Mesendoderm (in vitro differentiated cells): ENCODE data around the gene DDIT3.

Experiments used
- DNase-seq: peaks from one replicate; pipeline ENCODE4 v3.0.0; 2013
- H2AK5ac ChIP-seq: 2 replicates; pipeline ENCODE4 v1.6.1; 2013; ENCODE audit warnings: low read length, inconsistent platforms
- H2BK120ac ChIP-seq: 2 replicates; pipeline ENCODE4 v1.6.1; 2013; ENCODE audit warnings: low read depth, mild to moderate bottlenecking, low read length, moderate library complexity, mixed read lengths
- H2BK15ac ChIP-seq: replicated peaks from 2 replicates; pipeline ENCODE4 v1.6.1; 2013; ENCODE audit warnings: low read depth, mild to moderate bottlenecking, moderate library complexity
- H2BK5ac ChIP-seq: 2 replicates; pipeline ENCODE4 v1.6.1; 2013; ENCODE audit warnings: low read length, inconsistent platforms
- H3K18ac ChIP-seq: 2 replicates; pipeline ENCODE4 v1.6.1; 2013; ENCODE audit warnings: mild to moderate bottlenecking, low read length, mixed read lengths
- H3K23ac ChIP-seq: one replicate; pipeline ENCODE4 v1.6.1; 2013; ENCODE audit warnings: low read length
- H3K27ac ChIP-seq: 2 replicates; pipeline ENCODE4 v1.5.1; 2013; ENCODE audit warnings: low read depth, mild to moderate bottlenecking, inconsistent platforms, low read length, moderate library complexity
- H3K27me3 ChIP-seq: 2 replicates; pipeline ENCODE4 v1.6.1; 2013; ENCODE audit warnings: low read length, control low read depth, mild to moderate bottlenecking, inconsistent platforms; ENCODE audit not compliant: insufficient read depth, poor library complexity
- H3K36me3 ChIP-seq: 2 replicates; pipeline ENCODE4 v1.6.1; 2013; ENCODE audit warnings: low read length, inconsistent platforms; ENCODE audit not compliant: control insufficient read depth, insufficient read depth
- H3K4ac ChIP-seq: one replicate; pipeline ENCODE4 v1.6.1; 2013; ENCODE audit warnings: low read depth, mild to moderate bottlenecking, low read length, moderate library complexity
- H3K4me1 ChIP-seq: 2 replicates; pipeline ENCODE4 v1.6.1; 2013; ENCODE audit warnings: low read depth, low read length, inconsistent platforms; ENCODE audit not compliant: control insufficient read depth
- H3K4me2 ChIP-seq: 2 replicates; pipeline ENCODE4 v1.6.1; 2013; ENCODE audit warnings: low read length
- H3K4me3 ChIP-seq: 2 replicates; pipeline ENCODE4 v1.5.1; 2013; ENCODE audit warnings: mild to moderate bottlenecking, low read length
- H3K56ac ChIP-seq: one replicate; pipeline ENCODE4 v1.6.1; 2013; ENCODE audit warnings: low read length
- H3K79me1 ChIP-seq: 2 replicates; pipeline ENCODE4 v1.6.1; 2013; ENCODE audit warnings: low read length, inconsistent platforms
- H3K79me2 ChIP-seq: 2 replicates; pipeline ENCODE4 v1.6.1; 2013; ENCODE audit warnings: mild to moderate bottlenecking, low read length; ENCODE audit not compliant: control insufficient read depth, insufficient read depth
- H3K9ac ChIP-seq: 2 replicates; pipeline ENCODE4 v1.6.1; 2013; ENCODE audit warnings: low read length, inconsistent platforms
- H4K5ac ChIP-seq: one replicate; pipeline ENCODE4 v1.6.1; 2013; ENCODE audit warnings: low read length
- H4K8ac ChIP-seq: one replicate; pipeline ENCODE4 v1.6.1; 2013; ENCODE audit warnings: low read depth, mild to moderate bottlenecking, control low read depth, low read length, moderate library complexity
- WGBS: extraction: QIAGEN DNeasy Blood & Tissue Kit; methylation state at CpG from one replicate; pipeline ENCODE4 v1.1.7; 2013; ENCODE audit warnings: low lambda C conversion rate, missing lambda C conversion rate; ENCODE audit not compliant: insufficient coverage; ENCODE audit errors: extremely low coverage; 5-methylcytosine and 5-hydroxymethylcytosine counted together

DDIT3 gene

DNA sequence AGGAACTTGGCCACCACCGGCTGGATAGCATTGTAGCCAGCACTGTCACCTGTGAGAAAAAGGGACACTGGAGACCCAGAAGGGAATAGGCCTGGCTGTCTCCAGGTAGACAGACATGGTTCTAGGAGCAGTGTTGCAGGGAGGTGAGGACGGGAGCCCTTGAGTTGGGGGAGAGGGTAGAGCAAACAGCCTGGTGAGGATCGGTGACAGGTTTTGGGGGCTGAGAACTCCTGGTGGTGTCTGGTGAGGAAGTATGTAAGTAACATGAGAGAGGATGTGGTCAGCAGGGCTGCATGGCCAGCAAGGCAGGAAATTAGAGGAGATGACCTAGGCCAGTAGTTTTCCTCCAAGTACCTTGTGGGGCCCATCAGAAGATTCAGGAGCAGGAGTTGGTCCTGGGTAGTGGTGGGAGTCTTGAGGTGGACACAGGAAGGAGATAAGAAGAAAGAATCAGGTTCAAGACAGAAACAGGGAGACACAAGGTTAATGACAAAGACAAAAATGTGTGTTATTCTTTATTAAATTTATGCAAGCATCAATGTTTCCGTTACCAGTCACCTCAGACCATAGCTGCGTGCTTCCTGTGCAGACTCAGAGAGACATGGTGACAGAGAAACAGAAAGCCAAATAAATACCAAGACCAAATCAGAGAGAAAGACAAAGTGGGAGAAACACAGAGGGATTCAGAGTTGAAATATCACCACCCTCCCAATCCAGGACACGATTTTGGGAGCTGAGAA, 40.8 kb downstream of the DDIT3 start, which contains the start of gene ARHGAP9:
Gene ARHGAP9, minus strand, starts transcription at position 491 of the 740 bp plus-strand sequence. Its CDS starts 460 bp downstream, at position 31.
- no peaks in the 10 kb centered on the region for H3K36me3 ChIP-seq
- H2BK15ac ChIP-seq, result no peak within 1 kb of the TSS
- no peak within 1 kb of the TSS for H4K5ac ChIP-seq
- H3K4me1 ChIP-seq, result peaks cover 8% of the 10 kb centered on the region
- no peak within 1 kb of the TSS for H3K23ac ChIP-seq
- no peaks in the 10 kb centered on the region for H3K79me1 ChIP-seq
- no peak within 1 kb of the TSS for H3K4ac ChIP-seq
- H3K4me3 ChIP-seq, result no peak within 1 kb of the TSS
- no peaks in the 10 kb centered on the region for H3K79me2 ChIP-seq
- DNase-seq, result no peak
- H2BK5ac ChIP-seq, result no peak within 1 kb of the TSS
- no peak within 1 kb of the TSS for H3K9ac ChIP-seq
- no peak within 1 kb of the TSS for H3K27ac ChIP-seq
- no peak within 1 kb of the TSS for H3K18ac ChIP-seq
- H2BK120ac ChIP-seq, result no peak within 1 kb of the TSS
- no peak within 1 kb of the TSS for H4K8ac ChIP-seq
- H2AK5ac ChIP-seq, result no peak within 1 kb of the TSS
- no CpG with 5 or more reads among the region's 6 CpGs for WGBS
- H3K56ac ChIP-seq, result no peak within 1 kb of the TSS
- peaks cover 13% of the 10 kb centered on the region for H3K27me3 ChIP-seq
- no peak within 1 kb of the TSS for H3K4me2 ChIP-seq

- Histone ChIP-seq H3K79me1 (no peaks in the 10 kb centered on the region), H4K5ac (no peak overlapping the region), H3K4me2 (no peak overlapping the region), H3K23ac (no peak overlapping the region), H2BK120ac (no peak overlapping the region), H3K18ac (no peak overlapping the region), H3K4ac (no peak overlapping the region), H3K4me1 (peaks cover 8% of the 10 kb centered on the region), H4K8ac (no peak overlapping the region), H3K56ac (no peak overlapping the region), H3K27ac (no peak overlapping the region), H2AK5ac (no peak overlapping the region), H2BK5ac (no peak overlapping the region), H3K79me2 (no peaks in the 10 kb centered on the region), H3K36me3 (no peaks in the 10 kb centered on the region), H3K9ac (no peak overlapping the region), H3K4me3 (no peak overlapping the region), H2BK15ac (no peak overlapping the region), H3K27me3 (peaks cover 18% of the 10 kb centered on the region)
- no CpG with 5 or more reads among the region's 10 CpGs for WGBS
- DNase-seq, result no peak
Measured at GRCh38 chr12:57479043-57479375, 41.3 kb downstream of the DDIT3 start.

- H3K4me3 ChIP-seq, result no peak overlapping the region
- no peak overlapping the region for H2BK15ac ChIP-seq
- peak overlapping the region; percentile 57 for H3K56ac ChIP-seq
- peak overlapping the region; percentile 47 for H3K9ac ChIP-seq
- H4K5ac ChIP-seq, result no peak overlapping the region
- peaks cover 25% of the 10 kb centered on the region for H3K27me3 ChIP-seq
- no peaks in the 10 kb centered on the region for H3K36me3 ChIP-seq
- no peak overlapping the region for H3K23ac ChIP-seq
- H2AK5ac ChIP-seq, result no peak overlapping the region
- H3K79me2 ChIP-seq, result no peaks in the 10 kb centered on the region
- peaks cover 8% of the 10 kb centered on the region for H3K4me1 ChIP-seq
- peak overlapping the region; percentile 33 for H3K18ac ChIP-seq
- no peak for DNase-seq
- no peak overlapping the region for H3K27ac ChIP-seq
- H2BK120ac ChIP-seq, result no peak overlapping the region
- H3K79me1 ChIP-seq, result no peaks in the 10 kb centered on the region
- H3K4ac ChIP-seq, result no peak overlapping the region
- no CpG with 5 or more reads among the region's 12 CpGs for WGBS
- H4K8ac ChIP-seq, result no peak overlapping the region
- H3K4me2 ChIP-seq, result no peak overlapping the region
- H2BK5ac ChIP-seq, result no peak overlapping the region
Measured at GRCh38 chr12:57477710-57478681, 42.3 kb downstream of the DDIT3 start.

GRCh38 chr12:57476993-57477709, 43.2 kb downstream of the DDIT3 start:
- H2BK15ac ChIP-seq, result no peak overlapping the region
- H4K5ac ChIP-seq, result no peak overlapping the region
- H2AK5ac ChIP-seq, result no peak overlapping the region
- H3K79me1 ChIP-seq, result no peaks in the 10 kb centered on the region
- H3K27me3 ChIP-seq, result peaks cover 25% of the 10 kb centered on the region
- H4K8ac ChIP-seq, result no peak overlapping the region
- H3K23ac ChIP-seq, result no peak overlapping the region
- peaks cover 8% of the 10 kb centered on the region for H3K4me1 ChIP-seq
- H3K4me2 ChIP-seq, result no peak overlapping the region
- no peak overlapping the region for H3K4me3 ChIP-seq
- H3K9ac ChIP-seq, result peak overlapping the region; percentile 47
- no peak overlapping the region for H2BK120ac ChIP-seq
- no peak overlapping the region for H2BK5ac ChIP-seq
- H3K4ac ChIP-seq, result no peak overlapping the region
- H3K56ac ChIP-seq, result peak overlapping the region; percentile 57
- peak overlapping the region; percentile 33 for H3K18ac ChIP-seq
- no peak overlapping the region for H3K27ac ChIP-seq
- WGBS, result no CpG with 5 or more reads among the region's 15 CpGs
- no peak for DNase-seq
- no peaks in the 10 kb centered on the region for H3K36me3 ChIP-seq
- no peaks in the 10 kb centered on the region for H3K79me2 ChIP-seq

DNA sequence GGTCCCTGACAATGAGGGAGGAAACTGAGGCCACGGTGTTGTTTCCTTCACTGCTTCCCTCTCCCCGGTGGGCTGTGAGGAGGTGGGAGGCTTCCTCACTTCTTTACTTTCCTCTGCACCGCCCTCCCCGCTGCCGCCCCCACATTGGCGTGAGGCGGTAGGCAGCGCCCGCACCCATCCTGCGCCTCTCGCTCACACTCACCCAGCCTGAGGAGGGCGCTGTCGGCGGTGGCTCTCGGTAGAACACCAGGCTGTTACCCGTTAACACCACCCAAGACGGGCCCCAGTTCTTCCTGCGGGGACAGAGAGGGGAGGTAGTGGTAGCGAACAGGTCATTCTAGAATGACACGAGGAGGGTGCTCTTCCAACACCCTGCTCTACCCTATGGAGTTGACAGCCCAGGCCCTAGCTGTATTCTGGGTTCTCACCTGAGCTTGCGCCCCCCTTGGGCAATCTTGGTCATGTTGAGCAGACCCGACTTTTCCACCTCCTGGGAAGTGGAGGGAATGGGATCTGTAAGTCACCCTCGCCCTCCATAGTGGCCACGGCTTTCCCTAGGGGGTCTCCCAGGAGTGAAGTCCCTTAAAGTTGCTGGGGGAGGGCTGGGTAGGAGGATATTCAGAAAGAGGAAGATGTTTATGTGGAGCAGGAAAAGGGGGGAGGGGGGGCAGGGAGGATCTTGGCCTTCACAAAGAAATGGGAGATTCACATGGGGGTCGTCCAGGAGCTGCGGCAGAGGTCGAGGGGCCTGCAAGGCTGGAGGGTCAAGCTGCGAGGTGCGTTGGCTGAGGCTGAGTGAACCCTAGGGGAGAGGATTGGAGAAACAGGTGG, 43.9 kb downstream of the DDIT3 start:
- Histone ChIP-seq H2BK120ac (no peak overlapping the region), H2BK5ac (no peak overlapping the region), H3K36me3 (no peaks in the 10 kb centered on the region), H2BK15ac (no peak overlapping the region), H3K4ac (no peak overlapping the region), H3K27ac (no peak overlapping the region), H4K8ac (no peak overlapping the region), H3K23ac (no peak overlapping the region), H3K27me3 (peaks cover 25% of the 10 kb centered on the region), H3K79me1 (no peaks in the 10 kb centered on the region), H3K79me2 (no peaks in the 10 kb centered on the region), H2AK5ac (no peak overlapping the region), H4K5ac (no peak overlapping the region), H3K56ac (peak overlapping the region; percentile 58), H3K4me3 (no peak overlapping the region), H3K4me1 (peaks cover 8% of the 10 kb centered on the region), H3K18ac (no peak overlapping the region), H3K4me2 (peak overlapping the region; percentile 59), H3K9ac (no peak overlapping the region)
- WGBS, result no CpG with 5 or more reads among the region's 29 CpGs
- DNase-seq, result no peak
